ENCODE measurements around the gene PIEZO2.

GRCh38 chr18:10898417-10898974 is 250.9 kb downstream of the PIEZO2 start:
- TF ChIP-seq CTCF (IDR thresholded peaks at IDR 0.05 in 4 of 5, conservative IDR thresholded peaks at IDR 0.05 in 1 of 5) (no peak), POLR2A (IDR thresholded peaks at IDR 0.05) (no peak)
